PFSK-1 (cell line): Measurements from ENCODE around the gene NAV3.

Source experiments
- FOXP2 ChIP-seq: optimal IDR thresholded peaks from 2 replicates; pipeline ENCODE3; 2011; ENCODE audit warnings: borderline replicate concordance, control low read depth, inconsistent platforms; ENCODE audit not compliant: insufficient read depth; ENCODE audit errors: extremely low read length, extremely low read depth
- POLR2AphosphoS5 ChIP-seq: IDR thresholded peaks from 2 replicates; pipeline ENCODE4 v1.6.1; 2012; ENCODE audit warnings: low read depth, mild to moderate bottlenecking, control low read depth, low read length, moderate library complexity
- SIN3A ChIP-seq: IDR thresholded peaks from 2 replicates; pipeline ENCODE4 v1.6.1; 2012; ENCODE audit warnings: mild to moderate bottlenecking, low read length, moderate library complexity, borderline replicate concordance; ENCODE audit not compliant: insufficient read depth
- TAF1 ChIP-seq: IDR thresholded peaks from 2 replicates; pipeline ENCODE4 v1.6.1; 2012; ENCODE audit warnings: low read length, control low read depth, borderline replicate concordance; ENCODE audit not compliant: insufficient read depth
- TF ChIP-seq, protein P1 (sequence below), 2 experiments: IDR thresholded peaks; 2 replicates each; pipeline versions ENCODE4 v1.6.1 to v1.8.0; 2011 to 2012; ENCODE audit warnings: low read depth in 2 of 2, low read length in 2 of 2, control low read depth in 1 of 2, inconsistent platforms in 1 of 2, mild to moderate bottlenecking in 1 of 2, moderate library complexity in 1 of 2; ENCODE audit not compliant: insufficient read depth in 1 of 2

The NAV3 gene

DNA sequence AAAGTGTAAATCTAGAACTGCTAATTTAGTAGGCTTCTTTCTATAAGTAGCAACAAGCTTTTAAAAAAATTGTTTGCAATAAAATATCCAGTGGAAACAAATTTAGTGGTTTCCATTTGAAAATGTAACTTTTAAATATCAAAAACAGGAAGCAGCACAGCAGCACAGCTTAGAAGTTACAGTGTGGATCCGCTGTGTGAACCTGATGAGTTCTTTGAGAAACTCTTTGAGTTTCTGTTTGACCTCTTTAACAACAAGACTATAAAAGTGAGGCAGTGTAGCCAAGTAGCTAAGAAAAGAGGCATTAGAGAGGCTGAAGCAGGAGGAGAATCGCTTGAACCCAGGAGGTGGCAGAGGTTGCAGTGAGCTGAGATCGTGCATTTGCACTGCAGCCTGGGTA, 178.3 kb downstream of the NAV3 start:
- TF ChIP-seq FOXP2 = no peak
- TF ChIP-seq TAF1 = no peak
- no peak for TF ChIP-seq SIN3A
- TF ChIP-seq POLR2AphosphoS5 = no peak
- TF ChIP-seq, protein P1, sequence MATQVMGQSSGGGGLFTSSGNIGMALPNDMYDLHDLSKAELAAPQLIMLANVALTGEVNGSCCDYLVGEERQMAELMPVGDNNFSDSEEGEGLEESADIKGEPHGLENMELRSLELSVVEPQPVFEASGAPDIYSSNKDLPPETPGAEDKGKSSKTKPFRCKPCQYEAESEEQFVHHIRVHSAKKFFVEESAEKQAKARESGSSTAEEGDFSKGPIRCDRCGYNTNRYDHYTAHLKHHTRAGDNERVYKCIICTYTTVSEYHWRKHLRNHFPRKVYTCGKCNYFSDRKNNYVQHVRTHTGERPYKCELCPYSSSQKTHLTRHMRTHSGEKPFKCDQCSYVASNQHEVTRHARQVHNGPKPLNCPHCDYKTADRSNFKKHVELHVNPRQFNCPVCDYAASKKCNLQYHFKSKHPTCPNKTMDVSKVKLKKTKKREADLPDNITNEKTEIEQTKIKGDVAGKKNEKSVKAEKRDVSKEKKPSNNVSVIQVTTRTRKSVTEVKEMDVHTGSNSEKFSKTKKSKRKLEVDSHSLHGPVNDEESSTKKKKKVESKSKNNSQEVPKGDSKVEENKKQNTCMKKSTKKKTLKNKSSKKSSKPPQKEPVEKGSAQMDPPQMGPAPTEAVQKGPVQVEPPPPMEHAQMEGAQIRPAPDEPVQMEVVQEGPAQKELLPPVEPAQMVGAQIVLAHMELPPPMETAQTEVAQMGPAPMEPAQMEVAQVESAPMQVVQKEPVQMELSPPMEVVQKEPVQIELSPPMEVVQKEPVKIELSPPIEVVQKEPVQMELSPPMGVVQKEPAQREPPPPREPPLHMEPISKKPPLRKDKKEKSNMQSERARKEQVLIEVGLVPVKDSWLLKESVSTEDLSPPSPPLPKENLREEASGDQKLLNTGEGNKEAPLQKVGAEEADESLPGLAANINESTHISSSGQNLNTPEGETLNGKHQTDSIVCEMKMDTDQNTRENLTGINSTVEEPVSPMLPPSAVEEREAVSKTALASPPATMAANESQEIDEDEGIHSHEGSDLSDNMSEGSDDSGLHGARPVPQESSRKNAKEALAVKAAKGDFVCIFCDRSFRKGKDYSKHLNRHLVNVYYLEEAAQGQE (IDR thresholded peaks at IDR 0.05; ENCODE audit: insufficient read depth in 1 of 2, low read depth in 2 of 2, low read length in 2 of 2) = no peak

DNA sequence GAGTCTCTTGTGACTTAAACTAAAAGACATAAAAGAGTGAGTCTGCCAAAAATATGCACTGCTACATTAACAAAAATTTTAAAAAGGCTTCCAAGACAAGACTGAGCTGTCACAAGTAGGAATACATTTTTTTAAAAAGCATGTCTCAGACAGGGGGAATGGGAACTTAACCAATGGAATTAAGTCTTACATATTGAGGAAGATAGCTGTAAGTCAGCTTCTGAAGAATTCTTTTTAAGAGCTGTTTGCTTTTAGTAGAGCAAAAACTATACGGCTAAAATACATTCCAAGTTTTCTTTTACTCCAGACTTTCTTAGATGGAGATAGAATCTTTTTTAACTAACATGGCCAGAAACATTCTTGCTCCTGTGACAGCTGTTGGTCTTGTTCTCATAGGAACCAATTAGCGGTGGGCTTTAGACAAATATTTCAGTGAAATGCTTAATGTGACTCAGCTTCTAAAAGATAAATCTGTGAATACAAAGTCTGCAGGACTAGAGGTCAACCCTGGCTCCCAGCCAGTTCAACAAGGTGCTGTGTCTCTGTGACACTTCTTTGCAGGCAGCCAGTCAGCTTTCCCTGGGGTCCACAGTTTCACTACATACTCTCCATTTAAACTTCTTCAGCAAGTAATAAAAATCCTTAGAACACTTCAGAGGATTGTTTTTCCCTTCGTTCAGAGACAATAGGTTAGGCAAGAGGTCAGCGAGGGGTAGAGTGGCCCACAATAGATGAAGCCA, 187.6 kb downstream of the NAV3 start:
- TF ChIP-seq FOXP2 = no peak

DNA sequence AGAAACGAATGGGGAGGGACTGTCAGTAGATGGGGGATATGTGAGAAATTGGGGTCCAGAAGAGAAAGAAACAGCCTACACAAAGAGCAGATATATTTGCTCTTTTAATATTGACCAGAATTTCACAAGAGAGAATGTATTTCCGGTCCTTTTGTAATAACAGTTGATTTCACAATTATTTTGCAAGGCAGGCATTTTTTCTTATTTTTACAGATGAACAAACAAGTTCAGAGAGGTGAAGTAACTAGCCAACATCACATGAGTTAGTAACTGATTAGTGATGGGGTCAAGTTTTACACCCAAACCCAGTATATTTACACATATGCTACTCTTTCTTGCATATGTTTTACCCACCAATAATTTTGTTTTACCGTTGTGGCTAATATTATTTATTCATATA, 188.2 kb downstream of the NAV3 start:
- no peak for TF ChIP-seq FOXP2
- TF ChIP-seq TAF1 = no peak
- no peak for TF ChIP-seq SIN3A
- TF ChIP-seq, protein P1 (IDR thresholded peaks at IDR 0.05; ENCODE audit: insufficient read depth in 1 of 2, low read depth in 2 of 2, low read length in 2 of 2) = no peak
- no peak for TF ChIP-seq POLR2AphosphoS5

DNA sequence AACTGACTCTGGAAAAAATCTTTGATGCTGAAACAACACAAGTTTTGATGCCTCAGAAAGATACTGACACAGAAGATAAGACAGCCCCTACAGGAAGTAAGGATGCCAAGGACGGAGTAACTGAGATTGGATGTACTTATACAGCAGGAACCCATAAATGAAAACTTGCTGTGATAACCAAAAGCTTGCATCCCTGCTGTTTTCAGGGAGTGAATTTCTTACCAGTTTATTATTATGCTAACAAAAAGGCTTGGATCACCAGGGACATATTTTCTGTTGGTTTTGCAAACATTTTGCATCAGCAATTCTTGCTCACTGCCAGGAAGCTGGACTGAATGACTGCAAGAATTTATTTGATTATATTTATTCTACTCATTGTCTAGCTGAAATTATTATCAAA, 197.7 kb downstream of the NAV3 start:
- TF ChIP-seq FOXP2 (no peak), TAF1 (no peak), POLR2AphosphoS5 (no peak), SIN3A (no peak)
- TF ChIP-seq, protein P1 (IDR thresholded peaks at IDR 0.05; ENCODE audit: insufficient read depth in 1 of 2, low read depth in 2 of 2, low read length in 2 of 2) = no peak

DNA sequence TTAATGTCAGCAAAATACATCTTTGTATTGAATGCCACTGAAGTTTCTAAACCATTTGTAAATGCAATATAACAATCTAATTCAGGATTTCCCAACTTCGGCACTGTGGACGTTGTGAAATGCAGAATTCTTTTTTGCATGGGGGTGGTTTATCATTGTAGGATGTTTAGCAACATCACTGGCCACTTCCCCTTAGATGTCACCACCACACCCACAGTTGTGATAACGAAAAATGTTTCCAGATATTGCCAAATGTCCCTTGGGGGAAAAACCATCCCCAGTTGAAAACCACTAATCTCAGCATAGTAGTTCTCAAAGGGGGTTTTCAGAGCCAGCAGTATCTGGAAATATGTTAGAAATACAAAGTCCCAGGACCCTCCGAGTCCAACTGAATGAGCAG, 203.3 kb downstream of the NAV3 start:
- TF ChIP-seq POLR2AphosphoS5 (no peak), SIN3A (no peak)
- TF ChIP-seq, protein P1 (IDR thresholded peaks at IDR 0.05; ENCODE audit: insufficient read depth in 1 of 2, low read depth in 2 of 2, low read length in 2 of 2) = no peak
